ENCODE data around the gene ZNF25.
"Not testable (repeated sequence)": the region's sequence is repeated elsewhere in the genome, so short reads cannot be mapped to it uniquely, and the experiment has no call there.

Gene ZNF25

GRCh38 chr10:37947526-37947925, 28.9 kb downstream of the ZNF25 start:
- DNase-seq (ENCODE audit: low read depth) = no peak

- DNase-seq (ENCODE audit: low read depth) = no peak
These were observed 38.6 kb downstream of the ZNF25 start for GRCh38 chr10:37937864-37938263.

DNA sequence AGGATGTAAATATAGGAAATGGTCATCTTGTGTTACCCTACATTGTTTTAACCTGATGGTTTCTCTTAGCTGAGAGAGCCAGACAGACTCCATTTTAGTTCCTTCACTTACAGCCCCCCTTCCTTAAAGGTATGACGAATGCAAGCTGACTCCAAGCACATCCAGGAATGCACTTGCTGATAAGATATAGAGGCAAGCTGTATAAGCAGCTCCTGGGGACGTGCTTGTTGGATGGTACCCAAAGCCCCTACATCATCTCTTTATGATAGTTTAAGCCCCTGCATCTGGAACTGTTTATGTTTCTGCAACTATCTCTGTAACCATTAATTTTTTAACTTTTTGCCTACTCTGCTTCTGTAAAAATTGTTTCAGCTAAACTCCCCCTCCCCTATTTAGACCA, 41.7 kb downstream of the ZNF25 start:
- no peak for DNase-seq (ENCODE audit: low read depth)

DNA sequence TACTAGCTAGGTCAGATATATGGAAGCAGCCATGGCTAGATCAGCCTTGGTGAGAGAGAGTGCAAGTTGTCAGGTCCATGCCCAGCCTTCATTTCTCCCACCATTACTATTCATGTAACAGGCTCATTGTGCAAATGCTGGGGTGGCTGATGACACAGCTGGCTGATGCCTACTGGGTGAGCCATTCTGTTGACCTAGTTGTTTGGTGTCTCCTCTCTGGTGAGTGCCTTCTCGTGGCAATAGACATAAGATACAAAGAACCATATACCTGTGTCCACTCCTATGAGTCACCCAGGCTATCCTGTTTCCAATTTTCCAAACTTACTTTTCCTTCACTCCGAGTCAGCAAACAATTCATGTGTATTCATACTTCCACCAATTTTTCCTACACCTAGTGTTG, 46.0 kb downstream of the ZNF25 start:
- no peak for DNase-seq (ENCODE audit: low read depth)

GRCh38 chr10:37908165-37908564, 68.3 kb downstream of the ZNF25 start:
- DNase-seq (ENCODE audit: low read depth) = not testable (repeated sequence)

- DNase-seq (ENCODE audit: low read depth) = no peak
These were observed 70.1 kb downstream of the ZNF25 start for GRCh38 chr10:37906382-37906781.

Data from activated T-cell treated with anti-CD3 and anti-CD28 coated beads for 48 hours (primary cell).